DOHH2 (cell line): ENCODE results near the gene LRCH1.

ENCODE experiments used
- CTCF ChIP-seq: fragments of 200-600 bp; sonication (generic); IDR thresholded peaks from one replicate; pipeline ENCODE4 v1.5.1; 2014; ENCODE audit warnings: antibody characterized with exemption, mild to moderate bottlenecking, low read depth, low read length; ENCODE audit not compliant: poor library complexity, severe bottlenecking
- EZH2phosphoT487 ChIP-seq: fragments of 200-600 bp; sonication (generic); IDR thresholded peaks from 2 replicates; pipeline ENCODE4 v1.6.1; 2017; ENCODE audit warnings: borderline replicate concordance, mild to moderate bottlenecking, antibody characterized with exemption, low read length, moderate library complexity, mixed read lengths

- TF ChIP-seq CTCF (no peak), EZH2phosphoT487 (no peak)
These were observed 87.9 kb downstream of the LRCH1 start for GRCh38 chr13:46640843-46641242.
